Epithelial cell of prostate (primary cell): ENCODE measurements around the gene ADAM33.

Source experiments
- DNase-seq: peaks from one replicate; pipeline ENCODE4 v3.0.0-alpha.2; 2011; ENCODE audit warnings: low read depth, low spot score
- H3K27ac ChIP-seq: fragments of 450-650 bp; 2 replicates; pipeline ENCODE4 v1.5.1; 2017; ENCODE audit warnings: mild to moderate bottlenecking

ADAM33 gene, protein sequence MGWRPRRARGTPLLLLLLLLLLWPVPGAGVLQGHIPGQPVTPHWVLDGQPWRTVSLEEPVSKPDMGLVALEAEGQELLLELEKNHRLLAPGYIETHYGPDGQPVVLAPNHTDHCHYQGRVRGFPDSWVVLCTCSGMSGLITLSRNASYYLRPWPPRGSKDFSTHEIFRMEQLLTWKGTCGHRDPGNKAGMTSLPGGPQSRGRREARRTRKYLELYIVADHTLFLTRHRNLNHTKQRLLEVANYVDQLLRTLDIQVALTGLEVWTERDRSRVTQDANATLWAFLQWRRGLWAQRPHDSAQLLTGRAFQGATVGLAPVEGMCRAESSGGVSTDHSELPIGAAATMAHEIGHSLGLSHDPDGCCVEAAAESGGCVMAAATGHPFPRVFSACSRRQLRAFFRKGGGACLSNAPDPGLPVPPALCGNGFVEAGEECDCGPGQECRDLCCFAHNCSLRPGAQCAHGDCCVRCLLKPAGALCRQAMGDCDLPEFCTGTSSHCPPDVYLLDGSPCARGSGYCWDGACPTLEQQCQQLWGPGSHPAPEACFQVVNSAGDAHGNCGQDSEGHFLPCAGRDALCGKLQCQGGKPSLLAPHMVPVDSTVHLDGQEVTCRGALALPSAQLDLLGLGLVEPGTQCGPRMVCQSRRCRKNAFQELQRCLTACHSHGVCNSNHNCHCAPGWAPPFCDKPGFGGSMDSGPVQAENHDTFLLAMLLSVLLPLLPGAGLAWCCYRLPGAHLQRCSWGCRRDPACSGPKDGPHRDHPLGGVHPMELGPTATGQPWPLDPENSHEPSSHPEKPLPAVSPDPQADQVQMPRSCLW

GRCh38 chr20:3681931-3682781 is at the start of gene ADAM33:
TSS of gene ADAM33 (minus strand) at chr20:3682010. CDS start at chr20:3682004, 6 bp downstream.
- DNase-seq, result no peak
- H3K27ac ChIP-seq, result no peak within 1 kb of the TSS

DNA sequence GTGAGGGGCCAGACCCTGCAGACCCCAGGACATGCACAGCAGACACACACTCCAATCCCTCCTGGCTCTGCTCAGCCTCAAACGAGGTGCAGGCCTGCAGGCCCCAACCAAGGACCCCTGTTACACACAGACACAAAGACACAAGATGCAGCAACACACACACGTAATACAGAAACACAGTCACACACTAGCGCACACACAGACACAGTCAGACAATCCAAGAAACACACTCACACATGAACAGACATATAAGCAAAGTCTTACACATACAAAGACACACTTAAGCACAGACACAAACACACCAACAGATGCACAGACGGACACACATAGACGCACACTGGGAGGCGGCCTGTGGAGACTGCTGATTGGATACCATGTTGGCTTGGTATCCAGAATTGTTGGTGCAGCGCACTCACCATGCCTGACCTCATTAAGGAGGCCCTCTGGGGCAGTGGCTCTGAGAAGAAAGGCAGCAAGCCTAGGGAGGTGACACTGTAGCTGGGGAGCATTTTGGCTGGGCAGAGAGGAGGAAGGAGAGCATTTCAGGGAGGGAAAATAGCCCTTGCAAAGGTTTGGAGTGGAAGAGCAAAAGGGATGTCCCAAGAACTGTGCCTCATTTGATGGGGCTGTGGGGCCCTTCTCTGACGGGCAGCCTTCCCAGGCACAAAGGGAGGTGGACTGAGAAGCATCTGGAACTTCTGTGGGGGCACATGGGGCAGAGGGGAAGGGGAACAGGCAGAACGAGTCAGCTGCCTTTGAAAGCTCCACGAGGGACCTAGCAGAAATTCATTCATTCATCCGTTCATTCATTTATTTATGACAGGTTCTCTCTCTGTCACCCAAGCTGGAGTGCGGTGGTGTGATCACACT is 49.2 kb upstream of the ADAM33 start:
- no peak overlapping the region for H3K27ac ChIP-seq
- no peak for DNase-seq

DNA sequence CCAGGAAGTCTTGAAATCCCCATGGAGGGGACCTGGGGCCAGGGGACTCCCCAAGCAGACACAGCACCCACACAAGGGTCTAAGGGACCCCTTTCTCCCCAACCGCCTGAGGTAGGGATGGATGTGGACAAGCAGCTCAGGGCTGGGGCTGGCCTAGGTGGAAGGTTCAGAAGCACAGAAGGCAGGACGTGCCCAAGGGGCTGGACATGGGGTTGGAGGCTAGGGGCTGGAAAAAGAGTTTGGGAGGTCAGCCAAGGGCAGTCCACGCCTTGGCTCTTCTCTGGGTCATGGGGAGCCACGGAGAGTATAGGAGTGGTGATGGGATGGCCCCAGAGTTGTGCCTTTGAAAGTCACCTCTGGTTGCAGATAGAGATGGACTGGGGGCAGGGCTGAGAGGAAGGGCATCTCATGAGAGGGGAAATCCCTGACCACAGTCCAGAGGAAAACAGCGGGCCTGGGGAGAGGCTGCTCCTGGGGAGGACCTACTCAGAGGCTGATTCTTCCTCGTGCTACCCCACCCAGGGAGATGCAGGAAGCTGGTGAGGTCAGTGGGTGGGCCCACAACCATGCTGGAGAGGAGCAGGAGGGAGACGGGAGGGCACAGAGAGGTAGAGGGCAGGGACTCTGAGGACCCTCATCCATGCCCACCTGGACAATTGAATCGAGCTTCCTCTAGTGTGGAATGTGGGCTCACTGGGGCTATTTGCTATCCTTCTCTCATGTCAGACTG is 48.2 kb upstream of the ADAM33 start:
- H3K27ac ChIP-seq, result no peak overlapping the region
- DNase-seq, result no peak

- no peak for DNase-seq
- no peak overlapping the region for H3K27ac ChIP-seq
These were observed 47.6 kb upstream of the ADAM33 start for GRCh38 chr20:3729378-3729777.

DNA sequence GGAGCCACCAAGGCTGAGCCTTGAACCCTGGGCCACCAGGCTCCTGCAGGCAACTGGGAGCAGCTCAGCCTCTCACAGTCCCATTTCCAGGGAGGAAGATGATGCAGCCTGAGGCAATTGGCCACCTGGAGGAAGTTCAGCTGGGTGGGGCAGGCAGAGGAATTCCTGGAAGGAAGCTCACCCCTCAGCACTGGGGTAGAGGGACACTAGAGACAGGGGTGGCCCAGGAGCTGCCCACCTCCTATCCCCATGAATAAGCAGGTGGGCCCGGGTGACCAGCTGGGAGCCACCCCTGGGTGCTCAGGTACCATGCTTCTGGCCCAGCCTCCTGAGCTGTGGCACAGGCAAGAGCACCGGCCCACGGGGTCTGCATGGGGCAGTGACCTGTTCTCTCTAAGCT is 47.1 kb upstream of the ADAM33 start:
- H3K27ac ChIP-seq, result no peak overlapping the region

DNA sequence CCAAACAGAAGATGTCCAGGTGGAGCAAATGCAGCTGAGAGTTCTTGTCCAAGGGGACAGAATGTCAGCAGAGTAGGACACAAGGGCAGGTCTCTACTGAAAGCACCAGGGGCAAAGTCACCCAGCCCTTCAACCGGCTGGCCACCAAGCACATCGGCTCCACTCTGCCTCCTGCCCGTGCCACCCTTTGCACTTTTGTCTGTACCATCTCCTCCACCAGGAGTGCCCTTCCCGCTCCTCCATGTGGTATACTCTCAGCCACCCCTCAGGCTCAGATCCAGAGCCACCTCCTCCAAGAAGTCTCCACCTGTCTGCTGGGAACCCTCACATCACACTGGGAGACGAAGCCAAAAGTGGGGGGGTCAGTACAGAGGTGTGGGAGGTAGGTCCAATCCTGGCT is 46.5 kb upstream of the ADAM33 start:
- DNase-seq, result no peak
- no peak overlapping the region for H3K27ac ChIP-seq

More for the DNA sequence above, 47.1 kb upstream of the ADAM33 start:
- DNase-seq, result no peak

GRCh38 chr20:3727401-3728021 is 45.7 kb upstream of the ADAM33 start:
- DNase-seq, result no peak
- no peak overlapping the region for H3K27ac ChIP-seq

DNA sequence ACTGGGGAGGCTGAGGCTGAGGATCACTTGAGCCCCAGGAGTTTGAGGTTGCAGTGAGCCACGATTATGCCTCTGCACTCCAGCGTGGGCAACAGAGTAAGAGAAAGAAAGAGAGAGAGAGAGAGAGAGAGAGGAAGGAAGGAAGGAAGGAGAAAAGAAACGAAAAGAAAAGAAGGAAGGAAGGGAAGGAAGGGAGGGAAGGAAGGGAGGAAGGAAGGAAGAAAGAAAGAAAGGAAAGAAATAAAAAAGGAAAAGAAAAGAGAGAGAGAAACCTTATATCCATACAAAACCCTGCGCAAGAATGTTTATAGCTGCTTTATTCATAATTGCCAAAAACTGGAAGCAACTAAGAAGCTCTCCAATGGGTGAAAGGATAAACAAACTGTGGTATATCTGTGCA is 42.5 kb upstream of the ADAM33 start:
- no peak for DNase-seq
- H3K27ac ChIP-seq, result no peak overlapping the region

GRCh38 chr20:3723284-3723683 is 41.5 kb upstream of the ADAM33 start:
- H3K27ac ChIP-seq, result no peak overlapping the region
- DNase-seq, result no peak

DNA sequence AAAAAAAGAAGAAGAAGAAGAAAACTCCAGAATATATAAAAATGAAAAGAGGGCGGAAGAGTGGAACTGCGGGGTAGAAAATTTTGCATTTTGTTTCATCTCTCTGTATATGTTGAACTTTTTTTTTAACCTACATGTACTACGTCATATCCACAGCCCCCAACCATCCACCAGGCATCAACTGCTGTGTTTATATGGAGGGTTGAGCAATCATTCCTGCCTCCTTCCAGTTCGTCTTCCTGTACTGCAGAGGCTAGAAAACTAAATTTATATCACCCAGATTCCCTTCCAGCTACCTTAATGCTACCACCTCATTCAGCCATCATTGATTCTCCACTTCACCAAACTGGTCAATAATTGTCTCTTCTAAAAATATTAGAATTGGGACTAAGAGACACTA is 40.1 kb upstream of the ADAM33 start:
- DNase-seq, result no peak
- H3K27ac ChIP-seq, result no peak overlapping the region

GRCh38 chr20:3720626-3721025 is 38.8 kb upstream of the ADAM33 start:
- H3K27ac ChIP-seq, result no peak overlapping the region
- DNase-seq, result no peak

DNA sequence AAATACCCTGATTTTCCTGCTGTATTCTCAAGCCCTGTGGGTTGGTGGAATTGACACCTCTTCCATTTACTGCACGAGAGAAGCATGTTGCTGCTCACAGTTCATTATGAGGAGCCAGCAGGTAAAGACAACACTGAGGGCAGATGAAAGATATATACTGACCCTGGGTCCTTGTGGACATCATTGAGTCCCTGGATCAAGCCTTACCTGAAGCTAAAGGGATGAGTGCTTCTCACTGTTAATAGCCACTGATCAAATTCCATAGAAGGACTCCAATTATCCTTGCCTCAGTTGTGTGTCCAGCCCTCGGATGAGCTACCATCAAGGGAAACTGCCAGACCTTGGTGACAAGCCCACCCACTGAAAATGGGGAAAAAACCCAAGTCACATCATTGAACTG is 38.3 kb upstream of the ADAM33 start:
- no peak overlapping the region for H3K27ac ChIP-seq
- no peak for DNase-seq

GRCh38 chr20:3719046-3719445 is 37.2 kb upstream of the ADAM33 start:
- no peak overlapping the region for H3K27ac ChIP-seq
- DNase-seq, result no peak

DNA sequence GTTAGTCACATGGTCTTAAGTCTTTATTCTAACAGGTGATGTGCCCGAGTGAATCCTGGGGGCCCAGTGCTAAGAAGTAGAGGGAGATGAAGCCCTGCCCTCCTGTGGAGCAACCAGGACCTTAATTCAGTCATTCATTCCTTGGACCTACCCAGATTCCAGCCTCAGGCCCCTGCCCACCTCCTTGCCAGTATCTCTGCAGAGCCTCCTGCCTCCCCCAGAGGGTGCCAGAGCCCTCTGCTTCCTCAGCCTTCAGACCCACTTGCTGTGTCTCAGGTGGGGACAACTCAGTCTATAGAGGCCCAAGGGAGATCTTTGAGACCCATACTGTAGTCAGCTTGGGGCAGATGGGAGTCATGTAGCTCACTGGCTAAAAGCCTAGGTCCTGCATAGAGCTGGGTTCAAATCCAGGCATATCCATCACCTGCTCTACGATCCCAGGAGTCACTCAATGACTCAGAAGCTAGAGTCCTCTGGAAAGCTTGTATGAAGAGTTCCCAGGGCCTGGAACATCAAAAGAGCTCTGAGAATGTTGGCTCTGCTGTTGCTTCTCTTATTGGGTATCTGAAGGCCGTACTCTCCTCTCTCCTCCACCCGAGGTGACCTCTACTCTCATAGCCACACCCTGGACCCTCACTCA is 34.5 kb upstream of the ADAM33 start:
- DNase-seq, result no peak

DNA sequence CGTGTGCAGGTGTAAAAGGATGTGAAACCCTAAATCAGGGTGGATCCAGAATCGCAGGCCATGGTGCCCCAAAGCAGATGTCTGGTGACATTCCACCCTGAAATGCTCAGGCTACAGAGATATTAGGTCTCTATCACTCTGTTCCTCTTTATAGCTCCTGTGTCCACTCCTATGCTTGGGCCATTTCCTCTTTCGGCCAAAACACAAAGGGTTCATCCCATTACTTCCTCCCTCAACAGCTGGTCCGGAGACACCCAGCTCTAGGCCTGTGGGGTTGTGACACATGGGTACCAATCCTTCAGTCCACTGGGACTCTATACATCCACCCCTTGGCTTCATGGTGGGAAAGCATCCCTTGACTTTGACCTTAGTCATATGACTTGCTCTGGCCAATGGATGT is 32.3 kb upstream of the ADAM33 start:
- no peak overlapping the region for H3K27ac ChIP-seq
- DNase-seq, result no peak

More for the DNA sequence above, 34.5 kb upstream of the ADAM33 start:
- H3K27ac ChIP-seq, result no peak overlapping the region

GRCh38 chr20:3712279-3712873 is 30.6 kb upstream of the ADAM33 start, which contains the start of gene SIGLEC1:
TSS of gene SIGLEC1 (minus strand) at chr20:3712600. CDS start at chr20:3707128, 5,472 bp downstream.
- DNase-seq, result no peak
- H3K27ac ChIP-seq, result no peak within 1 kb of the TSS

DNA sequence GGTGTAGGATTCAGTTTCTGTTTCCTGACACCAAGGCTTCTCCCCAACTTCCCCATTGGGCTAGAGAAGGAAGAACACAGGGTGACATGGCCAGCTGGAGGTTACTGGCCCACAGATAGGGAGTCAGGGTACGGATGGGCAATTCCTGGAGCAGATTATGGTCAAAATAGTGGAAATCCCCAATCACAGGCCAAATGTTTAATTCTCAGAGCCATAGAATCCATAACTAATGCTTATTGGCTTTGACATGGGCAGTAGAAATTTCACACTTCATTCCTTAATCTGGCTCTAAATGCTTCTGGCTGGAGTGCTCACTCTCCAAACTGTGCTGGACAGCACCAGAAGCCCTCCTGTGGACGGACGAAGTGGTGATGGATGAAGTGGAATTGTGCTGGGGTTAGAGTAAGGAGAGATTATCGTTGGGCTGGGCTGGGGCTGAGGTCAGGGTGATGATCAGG is 29.7 kb upstream of the ADAM33 start:
- no peak overlapping the region for H3K27ac ChIP-seq
- DNase-seq, result no peak
